PFSK-1 (cell line): ENCODE results near the gene FAIM2.

Source experiments
- FOXP2 ChIP-seq: optimal IDR thresholded peaks from 2 replicates; pipeline ENCODE3; 2011; ENCODE audit warnings: borderline replicate concordance, control low read depth, inconsistent platforms; ENCODE audit not compliant: insufficient read depth; ENCODE audit errors: extremely low read length, extremely low read depth
- POLR2AphosphoS5 ChIP-seq: IDR thresholded peaks from 2 replicates; pipeline ENCODE4 v1.6.1; 2012; ENCODE audit warnings: low read depth, mild to moderate bottlenecking, control low read depth, low read length, moderate library complexity
- REST ChIP-seq, 2 experiments: IDR thresholded peaks; 2 replicates each; pipeline versions ENCODE4 v1.6.1 to v1.8.0; 2011 to 2012; ENCODE audit warnings: low read depth in 2 of 2, low read length in 2 of 2, control low read depth in 1 of 2, inconsistent platforms in 1 of 2, mild to moderate bottlenecking in 1 of 2, moderate library complexity in 1 of 2; ENCODE audit not compliant: insufficient read depth in 1 of 2
- SIN3A ChIP-seq: IDR thresholded peaks from 2 replicates; pipeline ENCODE4 v1.6.1; 2012; ENCODE audit warnings: mild to moderate bottlenecking, low read length, moderate library complexity, borderline replicate concordance; ENCODE audit not compliant: insufficient read depth
- TAF1 ChIP-seq: IDR thresholded peaks from 2 replicates; pipeline ENCODE4 v1.6.1; 2012; ENCODE audit warnings: low read length, control low read depth, borderline replicate concordance; ENCODE audit not compliant: insufficient read depth

Gene FAIM2

GRCh38 chr12:49872381-49872780 lies 31.3 kb downstream of the FAIM2 start:
- TF ChIP-seq FOXP2 (no peak), REST (IDR thresholded peaks at IDR 0.05; ENCODE audit: insufficient read depth in 1 of 2, low read depth in 2 of 2, low read length in 2 of 2) (no peak), TAF1 (no peak), SIN3A (no peak)

GRCh38 chr12:49871263-49871561 lies 32.5 kb downstream of the FAIM2 start:
- no peak for TF ChIP-seq FOXP2
- TF ChIP-seq SIN3A, result no peak
- no peak for TF ChIP-seq POLR2AphosphoS5
- TF ChIP-seq TAF1, result no peak
- no peak for TF ChIP-seq REST (IDR thresholded peaks at IDR 0.05; ENCODE audit: insufficient read depth in 1 of 2, low read depth in 2 of 2, low read length in 2 of 2)

- no peak for TF ChIP-seq REST (IDR thresholded peaks at IDR 0.05; ENCODE audit: insufficient read depth in 1 of 2, low read depth in 2 of 2, low read length in 2 of 2)
- no peak for TF ChIP-seq TAF1
- no peak for TF ChIP-seq SIN3A
- TF ChIP-seq POLR2AphosphoS5, result no peak
- no peak for TF ChIP-seq FOXP2
Measured at GRCh38 chr12:49870501-49871262, 33.0 kb downstream of the FAIM2 start.

GRCh38 chr12:49869816-49870500 lies 33.7 kb downstream of the FAIM2 start:
- TF ChIP-seq REST (IDR thresholded peaks at IDR 0.05; ENCODE audit: insufficient read depth in 1 of 2, low read depth in 2 of 2, low read length in 2 of 2) (no peak), SIN3A (no peak), POLR2AphosphoS5 (no peak), TAF1 (no peak), FOXP2 (no peak)
